ENCODE results near the gene EXOSC9. TPM values are rescaled to one million over a fixed set of nuclear protein-coding genes. Genes with fewer than 3 reads are reported as not detected.

EXOSC9 gene
- total and polyA plus RNA-seq, 2 experiments from 2014 or later: 71.9 to 105 TPM

GRCh38 chr4:121860121-121860520 lies 59.0 kb downstream of the EXOSC9 start (continued):
- no peak for TF ChIP-seq ZNF462 (CRISPR knock-in tag; IDR thresholded peaks at IDR 0.05)
- TF ChIP-seq ZNF331 (CRISPR knock-in tag; IDR thresholded peaks at IDR 0.05; ENCODE audit: low read depth): no peak
- no peak for TF ChIP-seq CTCF (conservative IDR thresholded peaks at IDR 0.05; ENCODE audit: low read depth in 2 of 2)
- TF ChIP-seq CREB1 (CRISPR knock-in tag; IDR thresholded peaks at IDR 0.05; ENCODE audit: low read depth): no peak
- TF ChIP-seq EZH2 (IDR thresholded peaks at IDR 0.05; ENCODE audit: low read depth, unreplicated experiment): no peak
- no peak for TF ChIP-seq NANOG (IDR thresholded peaks at IDR 0.05; ENCODE audit: borderline replicate concordance)
- no peak for TF ChIP-seq ZNF114 (CRISPR knock-in tag; IDR thresholded peaks at IDR 0.05)
- no peak for TF ChIP-seq STAT1 (IDR thresholded peaks at IDR 0.05; ENCODE audit: unreplicated experiment)
- no peak for TF ChIP-seq JUNB (IDR thresholded peaks at IDR 0.05; ENCODE audit: unreplicated experiment)

All from GM23338 (cell line).